WERI-Rb-1 (cell line): ENCODE results near the gene OR4Q2.

Source experiments
- DNase-seq: peaks from one replicate; pipeline ENCODE4 v3.0.0-alpha.2; 2020
- H3K27ac ChIP-seq: fragments of 250-450 bp; sonication (Bioruptor Pico); 2 replicates; pipeline ENCODE4 v1.5.1; 2020; ENCODE audit warnings: mild to moderate bottlenecking, moderate library complexity
- H3K27me3 ChIP-seq: fragments of 250-450 bp; sonication (Bioruptor Pico); 2 replicates; pipeline ENCODE4 v1.5.1; 2021; ENCODE audit warnings: mild to moderate bottlenecking, low read depth, moderate library complexity; ENCODE audit not compliant: insufficient read depth, severe bottlenecking
- H3K36me3 ChIP-seq: fragments of 250-450 bp; sonication (Bioruptor Pico); 2 replicates; pipeline ENCODE4 v1.5.1; 2020; ENCODE audit warnings: mild to moderate bottlenecking, moderate library complexity
- H3K4me3 ChIP-seq: 2 replicates; pipeline ENCODE4 v1.5.1; 2011; ENCODE audit warnings: low read depth, mild to moderate bottlenecking, control low read depth, low read length
- H3K9me3 ChIP-seq: fragments of 250-450 bp; sonication (Bioruptor Pico); 2 replicates; pipeline ENCODE4 v1.5.1; 2021; ENCODE audit warnings: mild to moderate bottlenecking, moderate library complexity; ENCODE audit not compliant: severe bottlenecking
- TF ChIP-seq, protein P1 (sequence below): IDR thresholded peaks from 2 replicates; pipeline ENCODE4 v1.5.1; 2011; ENCODE audit warnings: low read depth, mild to moderate bottlenecking, control low read depth, inconsistent platforms, low read length

OR4Q2 gene

DNA sequence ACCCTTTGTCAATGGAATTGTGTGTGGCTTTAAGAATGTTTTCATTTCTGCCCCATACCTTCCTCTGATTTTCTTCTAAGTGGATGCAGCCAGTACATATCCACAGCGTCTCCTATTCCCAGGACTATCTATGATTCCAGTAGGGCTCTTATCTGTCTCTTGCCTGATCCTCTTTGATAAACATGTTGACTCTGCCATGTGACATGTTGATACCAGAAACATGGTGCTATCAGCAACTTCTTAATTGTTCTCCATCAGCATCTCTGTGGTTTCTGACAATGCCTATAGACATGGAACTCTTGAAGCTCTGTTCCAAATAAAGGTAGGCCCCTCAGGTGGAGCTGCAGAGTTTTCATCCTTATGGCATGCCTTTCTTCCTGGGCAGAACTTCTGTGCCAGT, 46.2 kb downstream of the OR4Q2 start:
- Histone ChIP-seq H3K27ac (no peak overlapping the region), H3K9me3 (no peaks in the 10 kb centered on the region)

More for the DNA sequence above, 46.2 kb downstream of the OR4Q2 start:
- TF ChIP-seq, protein P1, sequence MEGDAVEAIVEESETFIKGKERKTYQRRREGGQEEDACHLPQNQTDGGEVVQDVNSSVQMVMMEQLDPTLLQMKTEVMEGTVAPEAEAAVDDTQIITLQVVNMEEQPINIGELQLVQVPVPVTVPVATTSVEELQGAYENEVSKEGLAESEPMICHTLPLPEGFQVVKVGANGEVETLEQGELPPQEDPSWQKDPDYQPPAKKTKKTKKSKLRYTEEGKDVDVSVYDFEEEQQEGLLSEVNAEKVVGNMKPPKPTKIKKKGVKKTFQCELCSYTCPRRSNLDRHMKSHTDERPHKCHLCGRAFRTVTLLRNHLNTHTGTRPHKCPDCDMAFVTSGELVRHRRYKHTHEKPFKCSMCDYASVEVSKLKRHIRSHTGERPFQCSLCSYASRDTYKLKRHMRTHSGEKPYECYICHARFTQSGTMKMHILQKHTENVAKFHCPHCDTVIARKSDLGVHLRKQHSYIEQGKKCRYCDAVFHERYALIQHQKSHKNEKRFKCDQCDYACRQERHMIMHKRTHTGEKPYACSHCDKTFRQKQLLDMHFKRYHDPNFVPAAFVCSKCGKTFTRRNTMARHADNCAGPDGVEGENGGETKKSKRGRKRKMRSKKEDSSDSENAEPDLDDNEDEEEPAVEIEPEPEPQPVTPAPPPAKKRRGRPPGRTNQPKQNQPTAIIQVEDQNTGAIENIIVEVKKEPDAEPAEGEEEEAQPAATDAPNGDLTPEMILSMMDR: no peak
- Histone ChIP-seq H3K4me3 (no peak overlapping the region), H3K27me3 (peaks cover 33% of the 10 kb centered on the region), H3K36me3 (no peaks in the 10 kb centered on the region)
- DNase-seq: no peak
